Loucy (cell line): ENCODE results near the gene THAP4.

Source experiments
- H2AFZ ChIP-seq: fragments of 200-600 bp; sonication (generic); 2 replicates; pipeline ENCODE4 v1.6.0; 2016; ENCODE audit warnings: antibody characterized with exemption, mild to moderate bottlenecking, low read length, moderate library complexity
- H3F3A ChIP-seq: fragments of 200-600 bp; 2 replicates; pipeline ENCODE4 v1.6.0; 2016; ENCODE audit warnings: antibody characterized with exemption, low read depth, mild to moderate bottlenecking
- H3K27me3 ChIP-seq: fragments of 200-600 bp; sonication (generic); 2 replicates; pipeline ENCODE4 v1.6.1; 2014; ENCODE audit warnings: low read length, mild to moderate bottlenecking; ENCODE audit not compliant: insufficient read depth, poor library complexity, severe bottlenecking
- H3K36me3 ChIP-seq: fragments of 200-600 bp; sonication (generic); 2 replicates; pipeline ENCODE4 v1.6.1; 2016; ENCODE audit warnings: low read length; ENCODE audit not compliant: insufficient read depth
- H3K4me1 ChIP-seq: fragments of 200-600 bp; sonication (generic); 2 replicates; pipeline ENCODE4 v1.5.1; 2014; ENCODE audit warnings: low read length, mild to moderate bottlenecking; ENCODE audit not compliant: insufficient read depth, poor library complexity, severe bottlenecking
- H3K4me2 ChIP-seq: fragments of 200-600 bp; sonication (generic); 2 replicates; pipeline ENCODE4 v1.6.0; 2014; ENCODE audit warnings: antibody characterized with exemption, low read length, low read depth, mild to moderate bottlenecking; ENCODE audit not compliant: poor library complexity, severe bottlenecking
- H3K4me3 ChIP-seq: fragments of 200-600 bp; sonication (generic); 2 replicates; pipeline ENCODE4 v1.5.1; 2014; ENCODE audit warnings: low read length, mild to moderate bottlenecking, mixed read lengths; ENCODE audit not compliant: poor library complexity, severe bottlenecking
- H3K79me2 ChIP-seq: fragments of 200-600 bp; sonication (generic); 2 replicates; pipeline ENCODE4 v1.6.1; 2014; ENCODE audit warnings: low read length; ENCODE audit not compliant: insufficient read depth
- H3K9ac ChIP-seq: fragments of 200-600 bp; sonication (generic); 2 replicates; pipeline ENCODE4 v1.6.0; 2014; ENCODE audit warnings: mild to moderate bottlenecking, low read depth, low read length, moderate library complexity; ENCODE audit not compliant: poor library complexity, severe bottlenecking
- H3K9me2 ChIP-seq: fragments of 200-600 bp; sonication (generic); replicated peaks from 2 replicates; pipeline ENCODE4 v1.6.1; 2016; ENCODE audit warnings: low read depth, low read length, mixed read lengths
- H3K9me3 ChIP-seq: fragments of 200-600 bp; sonication (generic); 2 replicates; pipeline ENCODE4 v1.6.1; 2014; ENCODE audit warnings: mild to moderate bottlenecking, antibody characterized with exemption, low read length, low read depth; ENCODE audit not compliant: insufficient read depth
- H4K20me1 ChIP-seq: fragments of 200-600 bp; sonication (generic); 2 replicates; pipeline ENCODE4 v1.6.0; 2014; ENCODE audit warnings: antibody characterized with exemption, low read length, mild to moderate bottlenecking; ENCODE audit not compliant: insufficient read depth, poor library complexity, severe bottlenecking
- EZH2phosphoT487 ChIP-seq: fragments of 200-600 bp; IDR thresholded peaks from 2 replicates; pipeline ENCODE4 v1.6.1; 2018; ENCODE audit warnings: antibody characterized with exemption, mild to moderate bottlenecking, moderate library complexity, borderline replicate concordance
- TF ChIP-seq, protein P1 (sequence below): fragments of 200-600 bp; sonication (generic); conservative IDR thresholded peaks from 2 replicates; pipeline ENCODE4 v1.5.1; 2014; ENCODE audit warnings: mild to moderate bottlenecking, antibody characterized with exemption, low read length

THAP4 gene

DNA sequence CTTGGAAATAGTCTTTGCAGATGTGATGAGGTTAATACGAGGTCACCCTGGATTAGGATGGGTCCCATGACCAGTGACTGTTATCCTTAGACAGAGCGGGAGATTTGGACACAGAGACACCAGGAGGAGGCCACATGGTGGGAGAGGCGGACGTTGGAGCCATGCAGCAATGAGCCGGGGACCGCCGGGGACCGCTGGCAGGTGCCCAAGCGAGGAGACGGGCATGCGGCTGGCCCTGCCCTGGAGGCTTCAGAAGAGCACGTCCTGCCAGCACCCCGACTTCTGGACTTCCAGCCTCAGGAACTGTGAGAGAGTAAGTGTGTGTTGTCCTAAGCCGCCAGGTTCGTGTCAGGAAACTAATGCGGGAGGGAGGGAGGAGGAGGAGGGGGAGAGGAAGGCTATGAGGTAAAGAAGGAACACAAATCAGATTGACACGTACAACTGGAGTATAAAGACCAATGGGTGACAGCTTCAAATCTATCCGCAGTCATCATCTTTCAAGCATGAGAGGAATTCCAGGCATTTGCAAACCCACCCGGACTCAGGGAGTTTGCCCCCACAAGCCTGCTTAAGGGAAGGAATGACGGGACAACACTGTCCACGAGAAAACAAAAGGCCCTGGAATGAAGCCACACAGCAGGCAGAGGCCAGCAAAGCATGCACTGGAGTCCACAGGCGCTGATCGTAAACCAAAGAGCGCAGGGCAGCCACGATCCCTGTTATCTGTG, 90.0 kb downstream of the THAP4 start:
- H3K79me2 ChIP-seq, result no peaks in the 10 kb centered on the region
- no peak overlapping the region for H3K9ac ChIP-seq
- no peaks in the 10 kb centered on the region for H3K27me3 ChIP-seq
- H3K9me3 ChIP-seq, result no peaks in the 10 kb centered on the region
- no peaks in the 10 kb centered on the region for H3K4me1 ChIP-seq
- TF ChIP-seq, protein P1, sequence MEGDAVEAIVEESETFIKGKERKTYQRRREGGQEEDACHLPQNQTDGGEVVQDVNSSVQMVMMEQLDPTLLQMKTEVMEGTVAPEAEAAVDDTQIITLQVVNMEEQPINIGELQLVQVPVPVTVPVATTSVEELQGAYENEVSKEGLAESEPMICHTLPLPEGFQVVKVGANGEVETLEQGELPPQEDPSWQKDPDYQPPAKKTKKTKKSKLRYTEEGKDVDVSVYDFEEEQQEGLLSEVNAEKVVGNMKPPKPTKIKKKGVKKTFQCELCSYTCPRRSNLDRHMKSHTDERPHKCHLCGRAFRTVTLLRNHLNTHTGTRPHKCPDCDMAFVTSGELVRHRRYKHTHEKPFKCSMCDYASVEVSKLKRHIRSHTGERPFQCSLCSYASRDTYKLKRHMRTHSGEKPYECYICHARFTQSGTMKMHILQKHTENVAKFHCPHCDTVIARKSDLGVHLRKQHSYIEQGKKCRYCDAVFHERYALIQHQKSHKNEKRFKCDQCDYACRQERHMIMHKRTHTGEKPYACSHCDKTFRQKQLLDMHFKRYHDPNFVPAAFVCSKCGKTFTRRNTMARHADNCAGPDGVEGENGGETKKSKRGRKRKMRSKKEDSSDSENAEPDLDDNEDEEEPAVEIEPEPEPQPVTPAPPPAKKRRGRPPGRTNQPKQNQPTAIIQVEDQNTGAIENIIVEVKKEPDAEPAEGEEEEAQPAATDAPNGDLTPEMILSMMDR, result no peak
- no peak for TF ChIP-seq EZH2phosphoT487
- H2AFZ ChIP-seq, result no peak overlapping the region
- no peaks in the 10 kb centered on the region for H3K36me3 ChIP-seq
- no peaks in the 10 kb centered on the region for H3K9me2 ChIP-seq
- no peaks in the 10 kb centered on the region for H4K20me1 ChIP-seq
- H3K4me3 ChIP-seq, result no peak overlapping the region
- H3K4me2 ChIP-seq, result no peak overlapping the region
- no peaks in the 10 kb centered on the region for H3F3A ChIP-seq

DNA sequence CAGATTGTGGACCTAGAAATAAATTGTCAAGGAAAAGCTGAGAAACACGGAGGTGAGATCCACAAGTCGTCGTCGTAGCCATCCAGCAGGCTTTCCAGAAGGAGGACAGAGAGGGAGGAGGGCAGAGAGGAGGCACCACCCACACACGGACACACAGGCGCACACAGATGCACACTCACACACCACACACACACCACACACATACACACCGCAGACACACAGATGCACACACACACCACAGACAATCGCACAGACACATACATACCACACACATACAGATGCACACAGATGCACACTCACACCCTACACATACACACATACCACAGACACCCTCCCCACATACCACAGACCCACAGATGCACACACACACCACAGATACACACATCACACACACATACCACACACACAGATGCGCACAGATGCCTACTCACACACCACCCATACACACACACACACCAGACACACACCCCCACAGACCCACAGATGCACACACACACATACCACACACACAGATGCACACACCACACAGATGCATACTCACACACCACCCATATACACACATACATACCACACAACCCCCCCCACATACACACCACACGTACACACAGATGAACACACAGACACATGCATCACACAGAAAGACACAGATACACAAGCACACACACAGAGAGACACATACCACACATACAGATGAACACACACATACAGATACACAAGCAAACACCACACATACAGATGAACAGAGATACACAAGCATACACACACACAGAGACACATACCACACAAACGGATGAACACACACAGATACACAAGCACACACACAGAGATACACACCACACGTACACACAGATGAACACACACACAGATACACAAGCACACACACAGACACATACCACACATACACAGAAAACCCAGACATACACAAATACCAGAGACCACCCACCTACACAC, 91.2 kb downstream of the THAP4 start:
- H3K4me1 ChIP-seq, result no peaks in the 10 kb centered on the region

DNA sequence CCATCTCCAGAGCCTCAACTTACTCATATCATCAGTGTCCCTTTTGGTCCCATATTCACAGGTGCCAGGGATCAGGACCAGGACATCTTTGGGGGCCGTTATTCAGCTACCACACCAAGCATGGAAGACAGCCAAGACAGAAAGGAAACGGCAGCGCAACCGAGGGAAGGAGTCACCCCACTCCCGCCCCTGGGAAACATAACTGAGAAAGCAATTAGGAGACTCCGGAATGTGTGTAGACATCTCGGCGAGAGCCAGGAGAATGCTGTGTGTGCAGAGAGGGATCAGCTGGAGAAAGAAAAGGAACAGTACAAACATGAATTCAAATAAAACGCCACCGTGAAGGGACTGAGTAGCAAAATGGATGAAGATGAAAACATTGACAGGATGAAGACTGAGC, 91.9 kb downstream of the THAP4 start:
- Histone ChIP-seq H3K36me3 (no peaks in the 10 kb centered on the region), H3K9ac (no peak overlapping the region), H3K79me2 (no peaks in the 10 kb centered on the region), H3K9me3 (no peaks in the 10 kb centered on the region), H3K9me2 (no peaks in the 10 kb centered on the region), H4K20me1 (no peaks in the 10 kb centered on the region), H3F3A (no peaks in the 10 kb centered on the region), H2AFZ (no peak overlapping the region), H3K4me3 (no peak overlapping the region), H3K4me2 (no peak overlapping the region), H3K27me3 (no peaks in the 10 kb centered on the region), H3K4me1 (no peaks in the 10 kb centered on the region)
- no peak for TF ChIP-seq EZH2phosphoT487
- TF ChIP-seq, protein P1, result no peak

More for the DNA sequence above, 91.2 kb downstream of the THAP4 start:
- no peak overlapping the region for H3K4me3 ChIP-seq
- no peak overlapping the region for H3K9ac ChIP-seq
- H3F3A ChIP-seq, result no peaks in the 10 kb centered on the region
- TF ChIP-seq, protein P1, result no peak
- no peaks in the 10 kb centered on the region for H3K27me3 ChIP-seq
- no peak overlapping the region for H2AFZ ChIP-seq
- H3K36me3 ChIP-seq, result no peaks in the 10 kb centered on the region
- H3K9me2 ChIP-seq, result no peaks in the 10 kb centered on the region
- no peaks in the 10 kb centered on the region for H4K20me1 ChIP-seq
- no peaks in the 10 kb centered on the region for H3K9me3 ChIP-seq
- H3K79me2 ChIP-seq, result no peaks in the 10 kb centered on the region
- no peak overlapping the region for H3K4me2 ChIP-seq
